ENCODE measurements around the gene PIEZO1. TPM values are rescaled to one million over a fixed set of nuclear protein-coding genes. Genes with fewer than 3 reads are reported as not detected.

The PIEZO1 gene
- total and polyA plus RNA-seq, 9 of the 15 experiments (the other 6 are each of a cell fraction or from before 2014, with no cell fraction given), result 3.6 to 432 (median 131) TPM

DNA sequence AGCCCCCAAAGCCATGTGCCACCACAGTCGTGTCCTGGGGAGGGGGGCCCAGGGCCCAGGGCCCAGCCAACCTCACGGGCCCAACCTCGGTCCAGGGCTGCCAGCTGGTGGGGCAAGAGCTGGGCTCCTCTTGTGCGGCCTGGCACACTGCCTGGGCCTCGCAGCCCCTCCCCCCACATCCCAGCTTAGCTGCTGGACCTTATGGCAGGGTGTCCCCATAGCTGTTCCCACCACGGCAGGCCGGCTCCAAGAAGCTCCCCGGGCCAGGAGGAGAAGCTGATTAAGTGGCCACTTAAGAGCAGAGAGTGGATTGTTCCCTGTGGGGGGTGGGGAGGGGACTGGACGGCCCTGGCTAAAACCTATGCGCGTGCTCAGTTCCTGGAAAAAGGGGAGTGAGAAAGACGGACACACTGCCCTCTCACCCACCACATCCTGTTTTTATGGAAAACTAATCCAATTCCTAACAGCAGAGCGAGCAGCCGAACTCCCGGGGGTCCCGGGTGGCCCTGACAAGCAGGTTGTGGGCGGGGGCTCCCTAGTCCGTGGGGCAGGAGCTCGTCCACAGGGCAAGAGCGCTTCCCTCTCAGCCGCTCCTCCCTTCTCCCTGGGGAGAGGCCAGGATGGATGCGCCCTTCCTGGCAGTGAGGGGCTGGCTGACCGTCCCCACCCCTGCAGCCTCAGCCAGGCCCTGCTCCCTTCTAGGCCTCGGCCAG lies 16.8 kb downstream of the PIEZO1 start (continued):
- TF ChIP-seq, protein P1, sequence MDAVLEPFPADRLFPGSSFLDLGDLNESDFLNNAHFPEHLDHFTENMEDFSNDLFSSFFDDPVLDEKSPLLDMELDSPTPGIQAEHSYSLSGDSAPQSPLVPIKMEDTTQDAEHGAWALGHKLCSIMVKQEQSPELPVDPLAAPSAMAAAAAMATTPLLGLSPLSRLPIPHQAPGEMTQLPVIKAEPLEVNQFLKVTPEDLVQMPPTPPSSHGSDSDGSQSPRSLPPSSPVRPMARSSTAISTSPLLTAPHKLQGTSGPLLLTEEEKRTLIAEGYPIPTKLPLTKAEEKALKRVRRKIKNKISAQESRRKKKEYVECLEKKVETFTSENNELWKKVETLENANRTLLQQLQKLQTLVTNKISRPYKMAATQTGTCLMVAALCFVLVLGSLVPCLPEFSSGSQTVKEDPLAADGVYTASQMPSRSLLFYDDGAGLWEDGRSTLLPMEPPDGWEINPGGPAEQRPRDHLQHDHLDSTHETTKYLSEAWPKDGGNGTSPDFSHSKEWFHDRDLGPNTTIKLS (IDR thresholded peaks at IDR 0.05; ENCODE audit: borderline replicate concordance, low read depth), result no peak
- TF ChIP-seq SOX6 (IDR thresholded peaks at IDR 0.05), result 0 out of 2 replicates have a peak, but pooled peaks have one; percentile 8
- no peak for TF ChIP-seq ZHX1 (conservative IDR thresholded peaks at IDR 0.05; ENCODE audit: low read length)
- no peak for TF ChIP-seq ZNF174 (CRISPR knock-in tag; IDR thresholded peaks at IDR 0.05)
- no peak for TF ChIP-seq YBX1 (IDR thresholded peaks at IDR 0.05)
- TF ChIP-seq ZSCAN32 (CRISPR knock-in tag; IDR thresholded peaks at IDR 0.05), result no peak
- no peak for TF ChIP-seq ZBTB2 (IDR thresholded peaks at IDR 0.05)
- TF ChIP-seq, protein P2, sequence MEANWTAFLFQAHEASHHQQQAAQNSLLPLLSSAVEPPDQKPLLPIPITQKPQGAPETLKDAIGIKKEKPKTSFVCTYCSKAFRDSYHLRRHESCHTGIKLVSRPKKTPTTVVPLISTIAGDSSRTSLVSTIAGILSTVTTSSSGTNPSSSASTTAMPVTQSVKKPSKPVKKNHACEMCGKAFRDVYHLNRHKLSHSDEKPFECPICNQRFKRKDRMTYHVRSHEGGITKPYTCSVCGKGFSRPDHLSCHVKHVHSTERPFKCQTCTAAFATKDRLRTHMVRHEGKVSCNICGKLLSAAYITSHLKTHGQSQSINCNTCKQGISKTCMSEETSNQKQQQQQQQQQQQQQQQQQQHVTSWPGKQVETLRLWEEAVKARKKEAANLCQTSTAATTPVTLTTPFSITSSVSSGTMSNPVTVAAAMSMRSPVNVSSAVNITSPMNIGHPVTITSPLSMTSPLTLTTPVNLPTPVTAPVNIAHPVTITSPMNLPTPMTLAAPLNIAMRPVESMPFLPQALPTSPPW (CRISPR knock-in tag; IDR thresholded peaks at IDR 0.05), result peak; percentile 51
- peak; percentile 80 for TF ChIP-seq CXXC5 (CRISPR knock-in tag; IDR thresholded peaks at IDR 0.05)
- TF ChIP-seq KLF6 (CRISPR knock-in tag; IDR thresholded peaks at IDR 0.05; ENCODE audit: borderline replicate concordance), result no peak
- TF ChIP-seq ZNF75A (CRISPR knock-in tag; IDR thresholded peaks at IDR 0.05), result no peak
- TF ChIP-seq, protein P3, sequence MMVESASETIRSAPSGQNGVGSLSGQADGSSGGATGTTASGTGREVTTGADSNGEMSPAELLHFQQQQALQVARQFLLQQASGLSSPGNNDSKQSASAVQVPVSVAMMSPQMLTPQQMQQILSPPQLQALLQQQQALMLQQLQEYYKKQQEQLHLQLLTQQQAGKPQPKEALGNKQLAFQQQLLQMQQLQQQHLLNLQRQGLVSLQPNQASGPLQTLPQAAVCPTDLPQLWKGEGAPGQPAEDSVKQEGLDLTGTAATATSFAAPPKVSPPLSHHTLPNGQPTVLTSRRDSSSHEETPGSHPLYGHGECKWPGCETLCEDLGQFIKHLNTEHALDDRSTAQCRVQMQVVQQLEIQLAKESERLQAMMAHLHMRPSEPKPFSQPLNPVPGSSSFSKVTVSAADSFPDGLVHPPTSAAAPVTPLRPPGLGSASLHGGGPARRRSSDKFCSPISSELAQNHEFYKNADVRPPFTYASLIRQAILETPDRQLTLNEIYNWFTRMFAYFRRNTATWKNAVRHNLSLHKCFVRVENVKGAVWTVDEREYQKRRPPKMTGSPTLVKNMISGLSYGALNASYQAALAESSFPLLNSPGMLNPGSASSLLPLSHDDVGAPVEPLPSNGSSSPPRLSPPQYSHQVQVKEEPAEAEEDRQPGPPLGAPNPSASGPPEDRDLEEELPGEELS (CRISPR knock-in tag; IDR thresholded peaks at IDR 0.05; ENCODE audit: borderline replicate concordance), result no peak
- TF ChIP-seq ZNF764 (CRISPR knock-in tag; IDR thresholded peaks at IDR 0.05; ENCODE audit: low read depth), result no peak
- no peak for TF ChIP-seq SIN3B (IDR thresholded peaks at IDR 0.05; ENCODE audit: low read depth)
- no peak for TF ChIP-seq ZNF197 (CRISPR knock-in tag; IDR thresholded peaks at IDR 0.05; ENCODE audit: low read depth)
- peak; percentile 66; the same call in 1 of the 2 replicates for TF ChIP-seq ZNF124 (CRISPR knock-in tag; IDR thresholded peaks at IDR 0.05)
- TF ChIP-seq ZNF584 (CRISPR knock-in tag; IDR thresholded peaks at IDR 0.05; ENCODE audit: low read depth), result no peak
- no peak for TF ChIP-seq HLTF (IDR thresholded peaks at IDR 0.05)
